ENCODE data around the gene TNXB. TPM values are rescaled to one million over a fixed set of nuclear protein-coding genes. Genes with fewer than 3 reads are reported as not detected.
"Not testable (repeated sequence)": the region's sequence is repeated elsewhere in the genome, so short reads cannot be mapped to it uniquely, and the experiment has no call there.

The TNXB gene
- total RNA-seq, 3 donors from 2014 or later, result 32.9 to 109 (median 89.8) TPM

GRCh38 chr6:32064706-32065105 is 44.4 kb downstream of the TNXB start:
- H3K27me3 ChIP-seq, result no peaks in the 10 kb centered on the region
- no peaks in the 10 kb centered on the region for H3K4me1 ChIP-seq
- no peak for DNase-seq (ENCODE audit: low spot score in 2 of 2)
- intact Hi-C loops (cut with DNase I; ENCODE audit: low total_unique reads), result no loop called here
- H3K4me3 ChIP-seq, result no peak overlapping the region
- TF ChIP-seq, protein P1, sequence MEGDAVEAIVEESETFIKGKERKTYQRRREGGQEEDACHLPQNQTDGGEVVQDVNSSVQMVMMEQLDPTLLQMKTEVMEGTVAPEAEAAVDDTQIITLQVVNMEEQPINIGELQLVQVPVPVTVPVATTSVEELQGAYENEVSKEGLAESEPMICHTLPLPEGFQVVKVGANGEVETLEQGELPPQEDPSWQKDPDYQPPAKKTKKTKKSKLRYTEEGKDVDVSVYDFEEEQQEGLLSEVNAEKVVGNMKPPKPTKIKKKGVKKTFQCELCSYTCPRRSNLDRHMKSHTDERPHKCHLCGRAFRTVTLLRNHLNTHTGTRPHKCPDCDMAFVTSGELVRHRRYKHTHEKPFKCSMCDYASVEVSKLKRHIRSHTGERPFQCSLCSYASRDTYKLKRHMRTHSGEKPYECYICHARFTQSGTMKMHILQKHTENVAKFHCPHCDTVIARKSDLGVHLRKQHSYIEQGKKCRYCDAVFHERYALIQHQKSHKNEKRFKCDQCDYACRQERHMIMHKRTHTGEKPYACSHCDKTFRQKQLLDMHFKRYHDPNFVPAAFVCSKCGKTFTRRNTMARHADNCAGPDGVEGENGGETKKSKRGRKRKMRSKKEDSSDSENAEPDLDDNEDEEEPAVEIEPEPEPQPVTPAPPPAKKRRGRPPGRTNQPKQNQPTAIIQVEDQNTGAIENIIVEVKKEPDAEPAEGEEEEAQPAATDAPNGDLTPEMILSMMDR (IDR thresholded peaks at IDR 0.05), result no peak
- no peak for TF ChIP-seq POLR2AphosphoS5 (IDR thresholded peaks at IDR 0.05)
- no peak for TF ChIP-seq POLR2A (IDR thresholded peaks at IDR 0.05)
- H3K27ac ChIP-seq, result no peak overlapping the region
- H3K36me3 ChIP-seq, result no peaks in the 10 kb centered on the region
- H3K9me3 ChIP-seq, result no peaks in the 10 kb centered on the region

DNA sequence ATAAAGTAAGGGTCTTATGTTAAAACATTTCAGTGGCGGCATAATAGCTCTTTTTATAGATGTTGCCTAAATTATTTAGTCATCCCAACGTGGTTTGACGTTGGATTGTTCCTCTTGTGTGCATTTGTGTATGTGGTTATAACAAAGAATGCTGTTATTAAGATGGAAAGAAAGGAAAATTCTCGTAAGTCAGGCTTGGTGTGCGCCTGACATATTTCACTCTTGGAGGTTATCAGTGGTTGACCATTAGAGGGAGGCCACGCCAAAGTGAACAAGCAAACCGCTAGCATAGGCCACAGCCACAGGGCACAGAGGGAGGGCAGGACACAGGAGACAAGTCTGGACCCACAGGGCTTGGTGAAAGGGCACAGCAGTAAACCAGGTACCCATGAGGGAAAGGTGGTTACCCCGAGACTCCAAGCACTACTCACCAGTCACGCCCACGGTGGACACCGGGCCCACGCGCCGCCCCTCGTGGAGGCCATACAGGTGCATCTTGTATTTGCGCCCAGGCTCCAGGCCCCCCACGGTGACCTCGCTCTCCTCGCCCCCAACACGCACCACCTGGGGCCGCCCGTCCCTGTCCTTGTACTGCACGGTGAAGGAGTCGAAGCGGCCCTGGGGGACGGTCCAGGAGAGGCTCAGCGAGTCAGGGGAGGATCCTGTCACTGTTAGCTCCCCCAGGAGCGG is 48.0 kb downstream of the TNXB start:
- Histone ChIP-seq H3K27me3 (no peaks in the 10 kb centered on the region), H3K4me3 (no peak overlapping the region), H3K27ac (peak overlapping the region in 1 of 2 donors; percentile 19), H3K4me1 (no peaks in the 10 kb centered on the region), H3K36me3 (no peaks in the 10 kb centered on the region), H3K9me3 (no peaks in the 10 kb centered on the region)
- TF ChIP-seq, protein P1 (IDR thresholded peaks at IDR 0.05), result no peak
- intact Hi-C loops (cut with DNase I; ENCODE audit: low total_unique reads), result no loop called here
- DNase-seq (ENCODE audit: low spot score in 2 of 2), result no peak

GRCh38 chr6:32058511-32058963 is 50.6 kb downstream of the TNXB start:
- H3K27ac ChIP-seq, result peak overlapping the region in 1 of 2 donors; percentile 19
- DNase-seq (ENCODE audit: low spot score in 2 of 2), result no peak
- TF ChIP-seq POLR2A (IDR thresholded peaks at IDR 0.05), result no peak
- TF ChIP-seq, protein P1 (IDR thresholded peaks at IDR 0.05), result no peak
- no peak for TF ChIP-seq POLR2AphosphoS5 (IDR thresholded peaks at IDR 0.05)
- H3K27me3 ChIP-seq, result no peaks in the 10 kb centered on the region
- no peaks in the 10 kb centered on the region for H3K9me3 ChIP-seq
- H3K36me3 ChIP-seq, result no peaks in the 10 kb centered on the region
- H3K4me1 ChIP-seq, result no peaks in the 10 kb centered on the region
- intact Hi-C loops (cut with DNase I; ENCODE audit: low total_unique reads), result no loop called here
- H3K4me3 ChIP-seq, result no peak overlapping the region

DNA sequence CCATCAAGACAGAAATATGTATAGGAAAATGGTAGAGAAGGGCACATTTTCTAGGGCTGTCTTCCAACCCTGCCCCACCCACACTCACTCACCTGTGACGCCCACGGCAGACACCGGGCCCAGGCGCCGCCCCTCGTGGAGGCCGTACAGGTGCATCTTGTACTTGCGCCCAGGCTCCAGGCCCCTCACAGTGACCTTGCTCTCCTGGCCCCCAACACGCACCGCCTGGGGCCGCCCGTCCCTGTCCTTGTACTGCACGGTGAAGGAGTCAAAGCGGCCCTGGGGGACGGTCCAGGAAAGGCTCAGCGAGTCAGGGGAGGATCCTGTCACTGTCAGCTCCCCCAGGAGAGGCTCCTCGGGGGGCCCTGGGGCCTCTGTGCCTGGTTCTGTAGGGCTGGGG is 51.2 kb downstream of the TNXB start:
- Histone ChIP-seq H3K9me3 (no peaks in the 10 kb centered on the region), H3K27ac (peak overlapping the region in 1 of 2 donors; percentile 19), H3K4me3 (no peak overlapping the region), H3K27me3 (no peaks in the 10 kb centered on the region), H3K36me3 (no peaks in the 10 kb centered on the region), H3K4me1 (no peaks in the 10 kb centered on the region)
- TF ChIP-seq POLR2AphosphoS5 (IDR thresholded peaks at IDR 0.05), result no peak
- TF ChIP-seq, protein P1 (IDR thresholded peaks at IDR 0.05), result no peak
- TF ChIP-seq POLR2A (IDR thresholded peaks at IDR 0.05), result no peak
- no peak for DNase-seq (ENCODE audit: low spot score in 2 of 2)
- intact Hi-C loops (cut with DNase I; ENCODE audit: low total_unique reads), result no loop called here

DNA sequence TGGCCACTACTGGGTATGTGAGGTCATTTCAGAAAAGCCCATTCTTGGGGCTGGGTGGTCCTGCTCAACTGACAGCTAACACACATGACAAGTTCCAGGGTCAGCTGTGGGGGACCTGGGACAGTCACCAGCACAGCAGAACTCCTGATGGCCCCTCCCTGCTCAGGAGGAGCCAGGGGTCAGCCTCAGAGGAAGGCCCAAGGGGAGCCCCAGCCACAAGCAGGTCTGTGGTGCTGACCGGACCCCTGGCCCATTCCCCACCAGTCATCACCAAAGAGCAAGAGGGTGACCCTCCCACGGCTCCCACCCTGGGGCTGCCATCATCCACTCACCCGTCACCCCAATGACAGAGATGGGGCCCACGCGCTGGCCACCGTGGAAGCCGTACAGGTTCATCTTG is 52.9 kb downstream of the TNXB start:
- H3K4me1 ChIP-seq, result no peaks in the 10 kb centered on the region
- peak overlapping the region in 1 of 2 donors; percentile 43 for H3K27ac ChIP-seq
- DNase-seq (ENCODE audit: low spot score in 2 of 2), result no peak
- no peaks in the 10 kb centered on the region for H3K36me3 ChIP-seq
- no peaks in the 10 kb centered on the region for H3K9me3 ChIP-seq
- no peak overlapping the region for H3K4me3 ChIP-seq
- H3K27me3 ChIP-seq, result no peaks in the 10 kb centered on the region
- intact Hi-C loops (cut with DNase I; ENCODE audit: low total_unique reads), result no loop called here
- TF ChIP-seq POLR2A (IDR thresholded peaks at IDR 0.05), result no peak
- TF ChIP-seq, protein P1 (IDR thresholded peaks at IDR 0.05), result no peak
- no peak for TF ChIP-seq POLR2AphosphoS5 (IDR thresholded peaks at IDR 0.05)

GRCh38 chr6:32055756-32056155 is 53.4 kb downstream of the TNXB start:
- intact Hi-C loops (cut with DNase I; ENCODE audit: low total_unique reads); H3K9me3 ChIP-seq; H3K27ac ChIP-seq; H3K27me3 ChIP-seq; H3K36me3 ChIP-seq; DNase-seq (ENCODE audit: low spot score in 2 of 2); H3K4me3 ChIP-seq; H3K4me1 ChIP-seq: not testable (repeated sequence)

DNA sequence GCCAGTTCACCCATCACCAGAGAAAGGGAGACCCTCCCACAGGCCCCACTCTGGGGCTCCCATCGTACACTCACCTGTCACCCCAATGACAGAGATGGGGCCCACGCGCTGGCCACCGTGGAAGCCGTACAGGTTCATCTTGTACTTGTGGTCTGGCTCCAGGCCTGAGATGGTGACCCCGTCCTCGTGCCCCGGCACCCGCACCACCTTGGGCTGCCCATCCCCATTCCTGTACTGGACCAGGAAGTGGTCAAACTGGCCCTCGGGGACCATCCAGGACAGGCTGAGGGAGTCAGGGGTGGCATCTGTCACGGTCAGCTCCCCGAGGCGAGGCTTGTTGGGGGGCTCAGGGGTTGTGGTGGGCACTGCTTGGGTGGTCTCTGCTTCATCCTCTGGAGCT is 55.8 kb downstream of the TNXB start:
- H3K36me3 ChIP-seq; H3K4me1 ChIP-seq; DNase-seq (ENCODE audit: low spot score in 2 of 2); H3K9me3 ChIP-seq; H3K4me3 ChIP-seq; intact Hi-C loops (cut with DNase I; ENCODE audit: low total_unique reads); H3K27me3 ChIP-seq: not testable (repeated sequence)
- H3K27ac ChIP-seq, result peak overlapping the region in 1 of 2 donors; percentile 43

- H3K27ac ChIP-seq; H3K4me3 ChIP-seq; H3K27me3 ChIP-seq; H3K9me3 ChIP-seq; H3K36me3 ChIP-seq; H3K4me1 ChIP-seq; intact Hi-C loops (cut with DNase I; ENCODE audit: low total_unique reads); DNase-seq (ENCODE audit: low spot score in 2 of 2): not testable (repeated sequence)
Observed at GRCh38 chr6:32052626-32053025, 56.5 kb downstream of the TNXB start.
